SK-N-SH treated with all-trans-retinoic acid at 6 μM for 48 hours (cell line): ENCODE data around the gene RAD51B.

Experiments
- ARNTL ChIP-seq: fragments of 450-650 bp; formaldehyde crosslinking; IDR thresholded peaks from 2 replicates; pipeline ENCODE4 v1.5.0; 2020; ENCODE audit warnings: low read depth, mild to moderate bottlenecking, moderate library complexity, borderline replicate concordance
- RARB ChIP-seq: fragments of 250-450 bp; sonication (Bioruptor Pico); IDR thresholded peaks from 2 replicates; pipeline ENCODE4 v1.8.0; 2021; ENCODE audit warnings: mild to moderate bottlenecking, moderate library complexity
- TOX ChIP-seq: fragments of 250-450 bp; sonication (Bioruptor Pico); IDR thresholded peaks from 2 replicates; pipeline ENCODE4 v1.8.0; 2021; ENCODE audit warnings: mild to moderate bottlenecking, moderate library complexity, borderline replicate concordance
- ZFP3 ChIP-seq: fragments of 250-450 bp; sonication (Bioruptor Pico); IDR thresholded peaks from 2 replicates; pipeline ENCODE4 v1.5.0; 2020; ENCODE audit warnings: mild to moderate bottlenecking, moderate library complexity
- ZFP30 ChIP-seq: fragments of 450-650 bp; formaldehyde crosslinking; IDR thresholded peaks from 2 replicates; pipeline ENCODE4 v1.5.0; 2022; ENCODE audit warnings: mild to moderate bottlenecking, moderate library complexity
- TF ChIP-seq, protein P1 (sequence below): fragments of 250-450 bp; sonication (Bioruptor Pico); IDR thresholded peaks from 2 replicates; pipeline ENCODE4 v1.8.0; 2020; ENCODE audit warnings: mild to moderate bottlenecking, moderate library complexity, borderline replicate concordance
- TF ChIP-seq, protein P2 (sequence below): fragments of 250-450 bp; sonication (Bioruptor Pico); IDR thresholded peaks from 2 replicates; pipeline ENCODE4 v1.5.1; 2020; ENCODE audit warnings: low read depth, mild to moderate bottlenecking, moderate library complexity

DNA sequence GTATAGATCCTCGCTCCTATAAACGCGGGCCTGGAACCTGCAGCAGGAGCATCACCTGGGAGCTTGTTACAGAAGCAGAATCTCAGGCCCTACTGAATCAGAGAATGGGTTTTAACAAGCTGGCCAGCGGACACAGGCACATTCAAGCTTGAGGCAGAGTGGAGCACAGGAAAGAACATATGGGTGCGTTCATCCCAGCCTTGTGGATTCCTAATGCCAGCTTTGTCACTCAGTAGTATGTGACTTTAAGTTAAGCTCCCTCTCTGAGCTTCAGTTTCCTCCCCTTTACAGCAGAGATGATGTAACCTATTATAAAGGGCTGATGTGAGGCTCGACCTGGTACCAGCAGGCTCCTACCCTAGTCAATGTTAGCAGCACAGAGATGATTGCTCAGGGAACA is 768.4 kb downstream of the RAD51B start:
- TF ChIP-seq, protein P1, sequence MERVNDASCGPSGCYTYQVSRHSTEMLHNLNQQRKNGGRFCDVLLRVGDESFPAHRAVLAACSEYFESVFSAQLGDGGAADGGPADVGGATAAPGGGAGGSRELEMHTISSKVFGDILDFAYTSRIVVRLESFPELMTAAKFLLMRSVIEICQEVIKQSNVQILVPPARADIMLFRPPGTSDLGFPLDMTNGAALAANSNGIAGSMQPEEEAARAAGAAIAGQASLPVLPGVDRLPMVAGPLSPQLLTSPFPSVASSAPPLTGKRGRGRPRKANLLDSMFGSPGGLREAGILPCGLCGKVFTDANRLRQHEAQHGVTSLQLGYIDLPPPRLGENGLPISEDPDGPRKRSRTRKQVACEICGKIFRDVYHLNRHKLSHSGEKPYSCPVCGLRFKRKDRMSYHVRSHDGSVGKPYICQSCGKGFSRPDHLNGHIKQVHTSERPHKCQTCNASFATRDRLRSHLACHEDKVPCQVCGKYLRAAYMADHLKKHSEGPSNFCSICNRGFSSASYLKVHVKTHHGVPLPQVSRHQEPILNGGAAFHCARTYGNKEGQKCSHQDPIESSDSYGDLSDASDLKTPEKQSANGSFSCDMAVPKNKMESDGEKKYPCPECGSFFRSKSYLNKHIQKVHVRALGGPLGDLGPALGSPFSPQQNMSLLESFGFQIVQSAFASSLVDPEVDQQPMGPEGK (CRISPR knock-in tag) = no peak
- TF ChIP-seq, protein P2, sequence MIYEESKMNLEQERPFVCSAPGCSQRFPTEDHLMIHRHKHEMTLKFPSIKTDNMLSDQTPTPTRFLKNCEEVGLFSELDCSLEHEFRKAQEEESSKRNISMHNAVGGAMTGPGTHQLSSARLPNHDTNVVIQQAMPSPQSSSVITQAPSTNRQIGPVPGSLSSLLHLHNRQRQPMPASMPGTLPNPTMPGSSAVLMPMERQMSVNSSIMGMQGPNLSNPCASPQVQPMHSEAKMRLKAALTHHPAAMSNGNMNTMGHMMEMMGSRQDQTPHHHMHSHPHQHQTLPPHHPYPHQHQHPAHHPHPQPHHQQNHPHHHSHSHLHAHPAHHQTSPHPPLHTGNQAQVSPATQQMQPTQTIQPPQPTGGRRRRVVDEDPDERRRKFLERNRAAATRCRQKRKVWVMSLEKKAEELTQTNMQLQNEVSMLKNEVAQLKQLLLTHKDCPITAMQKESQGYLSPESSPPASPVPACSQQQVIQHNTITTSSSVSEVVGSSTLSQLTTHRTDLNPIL (CRISPR knock-in tag) = no peak
- no peak for TF ChIP-seq RARB (CRISPR knock-in tag)
- no peak for TF ChIP-seq ZFP30 (CRISPR knock-in tag)
- TF ChIP-seq TOX (CRISPR knock-in tag) = no peak
- TF ChIP-seq ZFP3 (CRISPR knock-in tag) = no peak
- TF ChIP-seq ARNTL (CRISPR knock-in tag) = no peak
